ENCODE data around the gene C1orf87.

The C1orf87 gene, protein sequence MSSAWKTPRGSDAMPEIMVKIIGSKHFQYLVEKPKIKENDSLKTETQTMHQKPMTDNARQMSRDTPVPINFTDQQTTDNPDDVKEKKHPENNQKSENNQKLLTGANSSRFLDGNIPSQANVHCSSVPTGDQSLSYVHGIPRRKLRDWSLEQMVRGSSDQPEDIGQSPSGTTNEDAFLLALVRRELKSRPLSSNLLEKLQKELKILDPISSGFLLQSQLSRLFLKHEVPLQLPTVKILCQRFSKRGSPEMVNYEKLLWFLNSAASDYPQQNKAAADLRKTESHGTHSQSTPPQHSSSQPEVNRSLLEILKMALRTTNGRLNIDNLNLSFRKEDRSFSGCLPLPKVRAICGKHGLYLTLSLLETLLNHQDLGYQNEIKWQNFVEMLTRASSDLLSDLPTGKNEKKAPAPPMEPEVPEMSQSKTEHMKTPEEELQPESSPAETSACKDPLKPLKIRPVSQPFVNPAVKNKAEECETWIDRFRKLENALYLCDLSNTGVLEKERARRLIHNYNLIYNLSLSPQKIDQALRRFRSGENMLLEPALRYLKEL

DNA sequence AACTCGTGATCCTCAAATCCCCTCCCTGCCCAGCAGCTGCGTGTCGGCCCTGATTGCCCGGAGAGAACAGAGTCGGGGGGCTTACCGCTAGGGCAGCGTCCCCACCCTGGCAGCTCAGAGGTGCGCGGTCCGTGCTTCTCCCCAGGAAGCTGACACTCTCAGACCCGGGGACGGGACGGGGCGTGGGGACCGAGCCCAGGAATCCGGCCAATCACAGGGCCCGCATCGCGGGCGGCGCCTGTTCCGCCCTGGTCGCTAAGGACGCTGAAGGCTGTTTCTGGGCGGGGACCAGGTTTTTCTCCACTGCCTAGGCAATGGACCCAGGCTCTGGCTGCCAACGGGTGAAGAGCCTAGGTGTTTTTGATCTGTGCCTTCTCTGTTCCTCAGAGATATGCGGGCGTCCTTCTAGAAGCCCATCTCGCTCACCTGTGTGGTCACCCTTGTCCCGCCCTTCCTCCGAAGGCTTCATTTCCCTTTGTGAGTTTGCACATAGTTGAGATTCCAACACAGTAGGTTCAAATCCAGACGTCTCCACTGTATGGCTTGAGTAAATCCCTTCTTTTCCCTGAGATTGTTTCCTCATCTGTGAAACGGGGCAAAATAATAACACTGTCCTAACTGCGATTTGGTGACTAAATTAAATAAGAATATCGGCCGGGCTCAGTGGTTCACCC lies at the start of gene C1orf87:
TSS of gene C1orf87 (minus strand) at position 166 of the 674 bp plus-strand sequence. CDS start 1,127 bp downstream, outside the sequence.
- no peak for ATAC-seq

DNA sequence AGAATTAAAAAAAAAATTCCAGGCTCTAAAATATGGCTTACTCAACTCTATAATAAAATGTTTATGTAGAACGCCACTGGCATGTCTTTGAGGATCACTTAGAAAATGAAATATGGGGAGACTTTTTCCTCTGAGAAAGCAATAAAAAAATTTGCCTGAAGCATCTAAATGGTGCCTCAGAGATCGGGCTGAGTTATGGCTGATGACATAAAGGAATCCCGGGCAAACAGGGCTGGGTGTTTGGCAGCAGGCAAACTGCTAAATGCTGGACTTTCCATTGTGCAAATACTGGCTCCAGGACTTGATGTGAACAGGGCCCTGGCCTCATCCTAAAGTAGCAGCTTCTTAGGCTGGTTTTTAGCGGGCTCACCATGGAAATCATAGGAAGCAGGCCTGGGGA lies 44.5 kb upstream of the C1orf87 start:
- ATAC-seq, result no peak

DNA sequence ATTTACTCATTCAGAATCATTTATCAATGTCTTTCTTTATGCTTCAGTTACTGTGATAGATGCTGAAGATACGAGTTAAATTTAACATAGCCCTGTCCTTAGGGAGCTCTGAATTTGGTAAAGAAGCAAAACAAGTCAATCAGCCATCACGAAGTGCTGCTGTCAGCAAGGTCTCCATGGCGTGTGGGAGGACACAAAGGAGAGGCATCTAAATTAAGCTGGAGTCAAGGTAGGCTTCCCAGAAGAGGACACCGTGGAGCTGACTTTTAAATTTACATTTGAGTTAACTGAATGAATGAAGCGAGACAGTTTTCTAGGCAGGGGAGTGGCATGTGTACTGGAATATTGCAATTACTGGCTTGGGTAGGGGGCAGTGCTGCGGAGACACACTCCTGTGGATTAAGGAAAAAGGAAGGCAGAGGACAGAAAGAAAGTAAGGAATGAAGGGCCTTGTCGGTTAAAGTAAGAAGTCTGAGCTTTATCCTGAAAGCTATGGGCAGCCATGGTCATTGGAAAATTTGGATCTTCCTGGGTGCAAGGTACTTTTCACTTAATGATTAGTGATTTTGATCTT lies 41.3 kb upstream of the C1orf87 start:
- ATAC-seq, result no peak

DNA sequence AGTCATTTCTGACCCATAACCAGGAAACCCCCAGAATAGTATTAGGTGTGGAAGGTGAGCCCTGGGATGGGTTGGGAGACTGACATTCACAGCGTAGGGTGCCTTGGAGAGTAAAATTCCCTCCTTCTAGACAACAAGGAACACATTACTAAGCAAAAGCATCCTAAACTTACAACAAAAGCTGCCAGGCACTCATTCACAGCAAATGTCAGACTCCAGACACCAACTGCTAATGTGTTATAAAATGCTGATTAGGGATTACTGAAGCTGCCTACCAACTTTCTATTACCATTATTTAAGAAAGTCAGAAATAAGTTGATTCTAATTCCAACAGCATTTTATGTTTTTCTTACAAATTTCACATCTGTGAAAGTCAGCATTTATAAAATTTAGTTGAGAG lies 40.0 kb upstream of the C1orf87 start:
- ATAC-seq, result no peak

DNA sequence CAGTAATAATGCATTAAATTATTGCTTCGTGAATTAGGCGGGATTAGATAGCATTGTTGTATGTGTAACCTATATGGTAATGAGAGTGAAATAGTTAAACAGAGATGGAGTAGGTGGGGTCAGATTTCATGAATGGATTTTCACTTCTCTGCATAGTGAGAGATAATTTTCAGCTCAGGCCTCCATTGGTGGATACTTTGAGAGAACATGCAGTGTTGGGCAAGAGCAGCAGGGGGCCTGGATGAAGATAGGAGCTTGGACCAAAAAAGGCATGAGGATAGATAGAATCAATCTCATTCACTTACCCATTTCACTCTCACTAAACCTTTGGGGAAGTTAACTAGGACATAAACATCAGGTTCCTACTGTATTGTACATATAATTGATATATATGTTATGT lies 39.5 kb upstream of the C1orf87 start:
- ATAC-seq, result no peak

DNA sequence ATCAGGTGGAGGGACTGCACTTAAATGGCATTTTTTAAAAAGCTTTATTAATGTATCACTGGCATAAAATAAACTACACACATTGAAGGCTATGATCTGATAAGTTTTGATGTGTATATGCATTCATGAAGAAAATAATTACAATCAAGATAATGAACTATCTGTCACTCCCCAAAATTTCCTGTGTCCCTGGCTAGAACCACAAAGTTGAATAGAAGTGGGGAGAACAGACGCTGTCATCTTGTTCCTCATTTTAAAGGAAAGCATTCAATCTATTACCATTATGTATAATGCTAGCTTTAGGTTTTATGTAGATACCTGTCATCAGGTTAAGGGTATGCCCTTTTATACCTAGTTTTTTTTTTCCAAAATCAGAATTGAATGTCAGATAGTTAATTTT lies 38.1 kb upstream of the C1orf87 start:
- ATAC-seq, result no peak

DNA sequence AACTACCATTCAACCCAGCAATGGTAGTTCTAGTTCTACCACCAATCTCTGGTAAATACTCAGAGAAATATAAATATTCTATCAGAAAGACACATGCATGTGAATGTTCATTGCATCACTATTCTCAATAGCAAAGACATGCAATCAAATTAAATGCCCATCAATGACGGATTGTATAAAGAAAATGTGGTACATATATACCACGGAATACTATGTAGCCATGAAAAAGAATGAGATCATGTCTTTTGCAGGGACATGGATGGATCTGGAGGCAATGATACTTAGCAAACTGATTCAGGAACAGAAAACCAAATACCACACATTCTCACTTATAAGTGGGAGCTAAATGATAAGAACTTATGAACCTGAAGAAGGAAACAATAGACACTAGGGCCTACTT lies 37.5 kb upstream of the C1orf87 start:
- no peak for ATAC-seq

DNA sequence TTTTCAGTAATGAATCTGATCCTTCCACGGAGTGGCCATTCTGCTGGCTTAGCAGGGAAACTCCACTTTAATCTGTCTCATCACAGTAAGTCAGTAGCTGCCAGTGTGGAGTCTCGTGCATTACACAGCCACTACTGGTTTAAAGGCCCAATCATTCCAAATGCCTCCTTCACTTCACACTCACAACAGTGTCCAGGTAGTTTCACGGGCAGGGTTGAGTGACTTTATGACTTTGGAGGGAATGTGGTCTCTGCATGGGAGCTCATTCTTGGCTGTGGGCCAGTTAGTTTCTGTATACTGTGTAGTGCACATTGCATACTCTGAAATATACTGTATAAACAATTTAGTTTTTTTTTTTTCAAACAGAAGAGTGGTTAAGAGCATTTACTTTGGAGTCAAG lies 34.6 kb upstream of the C1orf87 start:
- no peak for ATAC-seq

DNA sequence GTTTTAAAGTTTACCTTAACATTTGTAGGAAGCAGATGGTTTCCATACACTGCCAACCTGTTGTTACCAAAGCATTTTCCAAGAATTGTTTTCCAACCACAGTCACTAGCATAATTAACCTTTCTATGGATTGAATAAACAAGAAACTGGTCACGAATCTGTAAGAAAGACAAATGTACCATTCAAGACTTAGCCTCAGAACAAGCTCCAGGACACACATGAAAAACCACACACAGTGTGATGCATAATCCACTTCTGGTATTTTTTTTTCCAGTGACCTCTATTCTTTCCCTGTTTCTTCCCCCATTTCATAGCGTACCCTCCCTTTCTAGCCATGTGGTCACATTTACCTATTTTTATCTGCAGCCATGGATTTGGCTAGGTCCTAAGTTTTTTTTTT lies 29.6 kb upstream of the C1orf87 start:
- ATAC-seq, result no peak

DNA sequence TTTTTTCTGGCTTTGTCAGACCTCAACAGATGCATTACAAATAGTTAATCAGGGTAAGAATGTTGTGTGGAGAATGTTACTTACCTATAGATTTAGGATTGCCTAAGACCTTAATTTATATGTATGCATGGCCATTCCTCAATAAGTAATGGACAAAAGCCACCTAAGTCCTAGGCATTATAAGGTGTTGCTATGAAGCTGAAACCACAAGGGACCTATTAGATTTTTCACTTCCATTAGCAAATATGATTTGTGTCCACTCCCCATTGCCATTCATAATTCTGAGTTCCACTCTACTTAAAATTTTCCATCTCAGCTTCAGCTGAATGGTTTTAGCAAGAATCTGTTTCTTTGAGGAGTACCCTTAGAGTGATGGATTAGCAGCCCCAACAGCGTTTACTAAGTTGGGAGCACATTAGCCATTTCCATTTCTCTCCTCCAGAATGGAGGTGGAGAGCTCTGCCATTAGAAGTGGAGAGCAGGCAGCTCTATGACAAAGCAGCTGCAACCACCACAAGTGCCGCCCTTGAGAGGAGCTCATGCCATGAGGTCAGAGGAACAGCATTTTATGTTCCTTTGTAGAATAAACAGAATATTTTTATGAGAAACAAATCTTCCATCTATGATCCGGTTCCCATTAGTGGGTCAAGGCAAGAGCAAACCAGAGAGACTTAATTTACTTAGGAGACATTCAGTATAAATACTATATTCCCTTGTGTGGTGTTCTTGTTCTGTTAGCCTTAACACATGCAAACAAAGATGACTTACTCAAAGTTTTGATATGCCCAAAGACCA lies 28.9 kb upstream of the C1orf87 start:
- ATAC-seq, result no peak

DNA sequence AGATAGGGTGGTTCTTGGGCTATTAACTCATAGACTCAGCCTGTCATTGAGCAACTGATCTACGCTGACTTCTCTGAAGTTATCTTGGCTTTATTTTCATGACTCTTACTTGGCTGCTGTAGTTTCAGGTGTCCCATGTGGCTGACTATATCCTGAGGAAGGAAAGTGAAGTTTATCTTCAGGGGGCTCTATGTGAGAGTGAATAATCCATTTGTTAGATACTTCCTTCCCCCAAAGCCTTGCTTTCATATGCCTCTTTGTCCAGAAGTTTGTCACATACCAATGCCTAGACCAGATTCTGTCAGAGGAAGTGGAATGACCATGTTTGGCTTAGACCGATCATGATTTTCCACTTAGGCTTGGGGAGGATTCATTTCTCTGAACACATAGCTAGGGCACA lies 27.9 kb upstream of the C1orf87 start:
- no peak for ATAC-seq

DNA sequence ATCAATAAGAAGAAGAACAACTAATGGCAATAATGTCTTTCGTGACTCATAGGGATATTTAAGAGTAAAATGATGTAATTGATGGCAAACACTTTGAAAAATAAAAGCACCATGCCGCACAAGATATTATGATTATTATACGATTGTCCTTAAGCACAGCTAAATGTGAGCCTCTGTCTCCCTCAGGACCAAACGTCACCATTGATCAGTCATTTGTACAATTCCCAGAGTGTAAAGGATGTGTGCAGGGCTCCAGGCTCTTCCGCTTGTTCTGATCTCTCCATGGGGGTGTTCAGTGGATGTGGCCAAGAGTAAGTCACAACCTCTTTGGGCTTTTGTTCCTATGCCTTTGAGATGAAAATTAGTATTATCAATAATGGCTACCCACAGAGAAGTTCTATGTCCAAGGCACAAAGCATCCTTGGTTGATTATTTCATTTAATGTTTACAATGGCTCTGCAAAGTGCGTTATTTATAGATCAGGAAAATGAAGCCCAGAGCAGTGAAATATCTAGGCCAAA lies 17.7 kb upstream of the C1orf87 start:
- no peak for ATAC-seq

DNA sequence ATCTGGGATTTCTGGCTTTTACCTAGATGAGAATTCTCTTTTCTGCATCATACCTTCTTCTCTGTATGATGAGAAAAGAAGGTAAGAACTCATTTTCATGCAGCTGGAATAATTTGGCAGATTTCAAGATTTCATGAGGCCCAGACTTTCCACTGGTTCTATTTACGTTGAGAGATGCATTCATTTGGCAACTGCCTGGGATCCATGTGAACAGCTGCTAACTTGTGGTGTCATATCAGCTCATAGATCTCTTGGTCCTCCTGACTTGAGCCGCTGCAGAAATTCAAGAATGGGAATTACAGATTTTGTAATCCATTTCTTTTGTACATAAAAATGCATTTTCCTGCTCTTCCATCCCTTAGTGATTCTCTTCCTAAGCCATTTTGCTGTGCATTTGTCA lies 17.1 kb upstream of the C1orf87 start:
- ATAC-seq, result no peak

DNA sequence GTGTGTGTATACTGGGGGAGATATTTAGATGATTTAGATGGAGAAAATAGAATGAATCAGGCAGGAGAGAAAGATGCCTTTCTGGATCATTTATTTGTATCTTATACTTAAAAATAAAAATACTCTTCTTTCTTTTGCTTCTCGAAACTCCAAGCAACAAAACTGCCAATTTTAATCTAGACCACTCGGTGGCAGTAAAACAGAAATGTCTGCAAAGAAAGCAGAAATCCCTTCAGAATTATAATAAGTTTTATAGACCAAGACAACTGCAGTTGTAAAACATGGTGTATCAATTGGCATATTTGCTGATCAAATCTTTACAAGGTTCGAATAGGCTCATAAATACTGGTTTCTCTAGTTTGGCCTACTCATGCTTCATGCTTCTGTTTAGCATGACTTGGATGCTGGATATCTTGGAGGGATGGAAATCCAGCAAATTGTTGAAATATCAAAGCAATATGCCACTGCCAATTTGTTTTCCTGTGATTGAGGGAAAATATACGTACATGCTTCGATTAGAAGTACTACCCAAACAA lies 15.1 kb upstream of the C1orf87 start:
- ATAC-seq, result no peak

DNA sequence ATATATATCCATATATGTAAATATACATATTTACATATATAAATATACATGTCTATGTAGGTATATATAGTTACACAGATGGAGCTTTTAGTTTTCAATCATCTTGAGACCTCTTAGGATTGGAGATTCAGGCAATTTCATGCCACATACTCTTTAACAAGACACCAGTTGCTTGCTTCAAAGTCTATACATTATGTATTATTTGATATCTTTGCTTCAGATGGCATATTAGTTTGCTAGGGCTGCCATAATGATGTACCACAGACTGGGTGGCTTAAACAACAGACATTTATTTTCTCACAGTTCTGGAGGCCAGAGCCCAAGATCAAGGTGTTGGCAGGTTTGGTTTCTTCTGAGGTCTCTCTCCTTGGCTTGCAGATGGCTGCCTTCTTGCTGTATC lies 14.1 kb upstream of the C1orf87 start:
- no peak for ATAC-seq

DNA sequence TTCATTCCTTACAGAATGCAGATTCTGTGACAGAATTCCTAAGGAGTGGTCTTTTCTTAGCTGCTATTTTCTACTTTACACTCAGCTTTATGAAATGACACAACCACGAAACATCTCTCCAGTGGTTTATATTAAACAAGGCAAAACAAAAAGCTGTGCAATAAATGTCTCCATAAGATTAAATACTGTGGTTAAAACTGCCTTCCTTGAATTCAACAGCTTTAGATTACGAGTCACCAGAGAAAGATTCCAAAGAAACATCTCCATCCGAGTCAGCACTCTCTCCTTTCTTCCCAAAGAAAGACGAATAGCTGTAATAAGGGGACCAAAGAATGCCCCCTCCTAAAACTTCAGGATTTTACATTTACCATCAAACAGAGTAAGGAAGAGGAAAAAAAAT lies 4.6 kb upstream of the C1orf87 start:
- no peak for ATAC-seq

DNA sequence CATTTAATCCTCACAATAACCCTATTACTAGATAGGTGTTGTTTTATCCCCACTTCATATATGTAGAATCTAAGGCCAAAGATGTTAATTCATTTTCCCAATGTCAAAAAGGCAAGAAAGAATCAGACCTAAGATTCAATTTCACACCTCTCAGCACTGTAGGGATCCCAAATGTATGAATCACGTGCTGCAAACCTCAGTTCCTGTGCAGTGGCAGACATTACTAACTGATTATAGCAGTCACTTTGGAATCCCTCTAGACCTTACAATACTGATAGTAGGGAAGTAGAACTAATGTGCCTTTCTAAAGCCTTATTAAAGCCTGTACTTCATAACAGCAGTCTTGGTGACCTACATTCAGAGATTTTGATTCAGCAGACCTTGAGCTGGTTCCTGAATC lies 2.3 kb downstream of the C1orf87 start:
- ATAC-seq, result no peak

DNA sequence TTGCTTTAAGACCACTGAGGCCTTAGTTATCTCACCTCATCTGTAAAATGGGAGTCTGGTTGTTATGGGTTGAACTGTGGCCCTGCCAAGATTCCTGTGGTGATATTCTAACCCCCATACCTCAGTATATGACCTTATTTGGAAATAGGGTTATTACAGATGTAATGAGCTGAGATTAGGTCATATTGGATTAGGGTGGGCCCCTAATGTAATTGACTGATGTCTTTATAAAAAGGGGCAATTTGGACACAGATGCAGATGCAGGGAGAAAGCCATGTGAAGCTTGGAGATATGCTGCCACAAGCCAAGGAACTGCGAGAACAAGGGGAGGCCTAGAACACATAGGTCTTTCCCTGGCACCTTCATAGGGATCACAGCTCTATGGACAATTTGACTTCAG lies 3.9 kb downstream of the C1orf87 start:
- no peak for ATAC-seq

DNA sequence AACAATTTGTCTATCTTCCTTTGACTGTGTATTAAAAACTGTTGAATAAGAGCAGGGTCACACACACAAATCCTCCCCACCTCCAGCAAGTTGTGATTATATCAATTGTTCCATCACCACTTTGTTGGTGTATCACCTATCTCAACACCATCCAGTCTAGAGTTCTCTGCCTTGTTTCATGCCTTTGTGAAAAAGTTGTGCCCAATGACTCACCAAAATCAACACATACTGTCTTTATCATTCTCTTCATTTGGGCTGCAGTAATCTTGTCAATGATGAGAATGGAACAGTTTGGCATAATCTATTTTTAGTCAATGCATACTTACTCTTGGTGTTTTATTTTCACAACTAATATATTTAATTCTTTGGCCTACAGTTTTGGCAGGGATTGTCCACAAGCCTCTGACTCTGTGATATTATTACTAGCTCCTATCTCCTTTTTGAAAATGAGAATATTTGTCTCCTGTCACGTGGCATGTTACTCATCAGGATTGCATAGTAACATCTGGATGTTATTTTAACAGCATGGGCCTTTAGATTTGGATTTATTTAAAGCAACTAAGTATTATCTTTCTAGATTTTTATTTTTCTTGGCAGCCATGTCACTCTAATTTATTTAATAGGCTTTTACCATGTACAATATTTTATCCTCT lies 5.1 kb downstream of the C1orf87 start:
- no peak for ATAC-seq

DNA sequence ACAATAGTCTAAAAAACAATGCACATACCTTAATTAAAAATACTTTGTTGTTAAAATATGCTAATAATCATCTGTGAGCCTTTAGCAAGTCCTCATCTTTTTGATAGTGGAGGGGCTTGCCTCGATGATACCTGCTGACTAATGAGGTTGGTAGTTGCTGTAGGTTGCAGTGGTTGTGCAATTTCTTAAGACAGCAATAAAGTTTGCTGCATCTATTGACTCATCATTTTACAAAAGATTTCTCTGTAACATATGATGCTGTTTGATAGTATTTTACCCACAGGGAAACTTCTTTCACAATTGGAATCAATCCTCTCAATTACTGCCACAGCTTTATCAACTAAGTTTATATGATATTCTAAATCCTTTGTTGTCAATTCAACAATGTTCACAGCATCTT lies 7.6 kb downstream of the C1orf87 start:
- ATAC-seq, result no peak

DNA sequence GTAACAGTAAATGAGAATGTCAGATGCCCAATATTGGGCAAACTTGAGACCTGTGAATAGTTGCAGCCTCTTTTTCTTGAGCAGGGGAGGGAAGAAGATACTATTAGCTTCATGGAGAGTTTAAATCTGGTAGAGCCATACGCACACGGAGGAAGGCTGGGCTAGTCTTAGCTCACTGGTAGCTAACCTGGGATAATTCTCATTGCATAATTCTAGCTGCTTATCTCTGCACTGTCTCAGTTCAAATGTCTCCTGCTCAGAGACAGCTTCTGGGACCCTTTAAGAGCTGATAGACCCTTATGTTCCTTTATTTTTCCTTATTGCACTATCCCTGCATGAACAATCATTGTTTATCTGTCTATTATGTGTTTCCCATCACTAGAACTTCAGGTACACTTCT lies 8.4 kb downstream of the C1orf87 start:
- no peak for ATAC-seq

DNA sequence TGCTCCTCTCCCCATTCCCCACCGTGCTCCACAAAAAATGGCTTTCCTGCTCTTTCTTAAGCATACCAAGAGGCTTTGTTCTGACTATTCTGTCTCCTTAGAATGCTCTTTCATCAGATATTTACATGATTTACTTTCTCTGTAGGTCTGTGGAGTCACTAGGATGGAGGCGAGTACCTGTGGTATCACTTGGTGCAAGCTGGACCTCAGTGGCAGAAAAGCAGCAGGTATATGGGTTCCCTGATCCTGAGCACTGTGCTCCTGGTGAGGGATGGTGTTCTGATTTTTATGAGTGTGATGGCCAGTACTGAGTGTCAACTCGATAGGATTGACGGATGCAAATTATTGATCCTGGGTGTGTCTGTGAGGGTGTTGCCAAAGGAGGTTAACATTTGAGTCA lies 10.0 kb downstream of the C1orf87 start:
- ATAC-seq, result no peak
